ENCODE results near the gene PXMP4.

Gene PXMP4

GRCh38 chr20:33675136-33675959 lies 44.8 kb downstream of the PXMP4 start:
- H3K4me3 ChIP-seq (ENCODE audit: low read depth, low read length) = peak overlapping the region; percentile 63
- in situ Hi-C loops (cut with HindIII; ENCODE audit: low sequenced_read_pairs) = no loop called here
- TF ChIP-seq CTCF (IDR thresholded peaks at IDR 0.05; ENCODE audit: low read depth, low read length, missing control alignments) = no peak
- DNase-seq (ENCODE audit: low read depth) = no peak

- no peak for DNase-seq (ENCODE audit: low read depth)
- TF ChIP-seq CTCF (IDR thresholded peaks at IDR 0.05; ENCODE audit: low read depth, low read length, missing control alignments) = no peak
- in situ Hi-C loops (cut with HindIII; ENCODE audit: low sequenced_read_pairs) = no loop called here
- H3K4me3 ChIP-seq (ENCODE audit: low read depth, low read length) = peak within 1 kb of the TSS; percentile 63
Measured at GRCh38 chr20:33674294-33675135, 45.6 kb downstream of the PXMP4 start, which contains the start of gene NECAB3. Gene NECAB3 (minus strand): TSS chr20:33674428. CDS start chr20:33674352, 76 bp downstream.

GRCh38 chr20:33673410-33674293 lies 46.5 kb downstream of the PXMP4 start:
- peak overlapping the region; percentile 63 for H3K4me3 ChIP-seq (ENCODE audit: low read depth, low read length)
- in situ Hi-C loops (cut with HindIII; ENCODE audit: low sequenced_read_pairs) = no loop called here
- no peak for TF ChIP-seq CTCF (IDR thresholded peaks at IDR 0.05; ENCODE audit: low read depth, low read length, missing control alignments)

GRCh38 chr20:33673114-33673409 lies 47.0 kb downstream of the PXMP4 start:
- in situ Hi-C loops (cut with HindIII; ENCODE audit: low sequenced_read_pairs) = no loop called here
- DNase-seq (ENCODE audit: low read depth) = no peak
- peak overlapping the region; percentile 63 for H3K4me3 ChIP-seq (ENCODE audit: low read depth, low read length)
- TF ChIP-seq CTCF (IDR thresholded peaks at IDR 0.05; ENCODE audit: low read depth, low read length, missing control alignments) = no peak

More at GRCh38 chr20:33673410-33674293, 46.5 kb downstream of the PXMP4 start:
- no peak for DNase-seq (ENCODE audit: low read depth)

GRCh38 chr20:33672426-33673113 lies 47.5 kb downstream of the PXMP4 start:
- in situ Hi-C loops (cut with HindIII; ENCODE audit: low sequenced_read_pairs) = no loop called here
- no peak for TF ChIP-seq CTCF (IDR thresholded peaks at IDR 0.05; ENCODE audit: low read depth, low read length, missing control alignments)
- H3K4me3 ChIP-seq (ENCODE audit: low read depth, low read length) = peak overlapping the region; percentile 63
- no peak for DNase-seq (ENCODE audit: low read depth)

Measured in astrocyte of the cerebellum (primary cell).